A549 (cell line): ENCODE data around the gene TBCE. TPM values are rescaled to one million over a fixed set of nuclear protein-coding genes. Genes with fewer than 3 reads are reported as not detected.

Experiments
- ATAC-seq, 2 experiments: fragments of 200-7000 bp in 1 of 2; fragments of >200 bp in 1 of 2; cut with Nextera tagmentation in 1 of 2; cut with Tn5 transposase in 1 of 2; 3 replicates each; pipeline versions ENCODE4 v1.8.0 to v1.9.1; 2018 to 2020; ENCODE audit warnings: mild to moderate bottlenecking in 1 of 2, moderate library complexity in 1 of 2
- CTCF ChIA-PET: fragments of 300-600 bp; sonication (Branson Sonifier 250); formaldehyde crosslinking; extraction: SDS; loops from one replicate; lab custom pipeline; 2021; ENCODE audit warnings: antibody characterized with exemption, inconsistent platforms; lab: Yijun Ruan, JAX
- POLR2A ChIA-PET: fragments of 350-600 bp; formaldehyde crosslinking; extraction: SDS; loops from one replicate; lab custom pipeline; 2021; ENCODE audit warnings: antibody characterized with exemption, inconsistent platforms; lab: Yijun Ruan, JAX
- DNase-seq, 2 experiments: peaks; one replicate each; pipeline versions ENCODE4 v3.0.0 to v3.0.0-alpha.2; 2011 to 2016; ENCODE audit warnings: low read depth in 1 of 2, low spot score in 1 of 2
- FAIRE-seq: peaks from 2 replicates; lab custom pipeline; 2011; peaks lifted over from hg19 to GRCh38; lab: Jason Lieb, UNC
- H3K27ac ChIP-seq, 2 experiments: fragments of >200 bp; sonication (Bioruptor Twin); formaldehyde crosslinking; 3 replicates each; pipeline ENCODE4 v1.5.1; 2016 to 2017
- H3K4me1 ChIP-seq: fragments of >200 bp; sonication (Bioruptor Twin); formaldehyde crosslinking; 3 replicates; pipeline ENCODE4 v1.6.1; 2016
- H3K4me2 ChIP-seq: fragments of >200 bp; sonication (Bioruptor Twin); formaldehyde crosslinking; 3 replicates; pipeline ENCODE4 v1.6.1; 2016
- H3K4me3 ChIP-seq: fragments of >200 bp; sonication (Bioruptor Twin); formaldehyde crosslinking; 3 replicates; pipeline ENCODE4 v1.5.1; 2016
- H3K9me3 ChIP-seq: fragments of >200 bp; sonication (Bioruptor Twin); formaldehyde crosslinking; 3 replicates; pipeline ENCODE4 v1.6.1; 2016
- CHD4 ChIP-seq: fragments of 200-600 bp; sonication (generic); IDR thresholded peaks from 2 replicates; pipeline ENCODE4 v1.6.1; 2016; ENCODE audit warnings: antibody characterized with exemption, mild to moderate bottlenecking, borderline replicate concordance
- CTCF ChIP-seq: fragments of >200 bp; sonication (Bioruptor Twin); formaldehyde crosslinking; IDR thresholded peaks from 3 replicates; pipeline ENCODE4 v1.5.1; 2016
- EHMT2 ChIP-seq: fragments of 200-600 bp; sonication (generic); IDR thresholded peaks from 2 replicates; pipeline ENCODE4 v1.6.1; 2016; ENCODE audit warnings: antibody characterized with exemption, low read depth, mild to moderate bottlenecking, moderate library complexity
- FOXS1 ChIP-seq: fragments of 250-450 bp; sonication (Bioruptor Pico); IDR thresholded peaks from 2 replicates; pipeline ENCODE4 v1.5.0; 2020; ENCODE audit warnings: mild to moderate bottlenecking, moderate library complexity
- NFE2L2 ChIP-seq: fragments of 150-350 bp; conservative IDR thresholded peaks from 2 replicates; pipeline ENCODE4 v1.6.1; 2014; ENCODE audit warnings: low read length
- RCOR1 ChIP-seq: fragments of 150-350 bp; IDR thresholded peaks from 2 replicates; pipeline ENCODE4 v1.6.1; 2014; ENCODE audit warnings: antibody characterized with exemption, low read length, low read depth
- SMC3 ChIP-seq: fragments of >200 bp; sonication (Bioruptor Twin); formaldehyde crosslinking; IDR thresholded peaks from 3 replicates; pipeline ENCODE4 v1.6.1; 2018; ENCODE audit warnings: inconsistent platforms
- WGBS: methylation state at CpG from one replicate; pipeline ENCODE4 v1.1.6; 2017; ENCODE audit errors: missing lambda C conversion rate; 5-methylcytosine and 5-hydroxymethylcytosine counted together
- polyA plus RNA-seq, 4 experiments: library from polyadenylated mRNA; depleted of rRNA in 3 of 4; stranded (reverse); fragments of >200 nt; fragmentation: RNase III in 1 of 4; extraction: RNeasy Plus Mini Kit Qiagen cat#74134 plus additional on column Dnase treatment in 1 of 4; gene quantifications; 2 replicates in 3 of 4; 3 replicates in 1 of 4; pipeline ENCODE4 v1.2.3, GENCODE V29; 2011 to 2017
- small RNA-seq, 6 experiments: library from RNA; depleted of rRNA; stranded (forward); fragments of <200 nt; gene quantifications; one replicate each; pipeline ENCODE3, GENCODE V24; 2012

Gene TBCE
- polyA plus RNA-seq, 2 of the 4 experiments (the other 2 are of a cell fraction), result 45.1 to 65.2 TPM

GRCh38 chr1:235495551-235495950, 128.3 kb downstream of the TBCE start (continued):
- TF ChIP-seq CTCF, result no peak
- no peak for TF ChIP-seq FOXS1 (CRISPR knock-in tag)
- TF ChIP-seq EHMT2, result no peak

GRCh38 chr1:235500971-235501540, 133.8 kb downstream of the TBCE start:
- CTCF ChIA-PET, result no interaction called here

More at GRCh38 chr1:235500971-235501540, 133.8 kb downstream of the TBCE start:
- FAIRE-seq (no peak), ATAC-seq (no peak), DNase-seq (no peak)
- Histone ChIP-seq H3K4me1 (peaks cover 13% of the 10 kb centered on the region), H3K4me2 (no peak overlapping the region), H3K27ac (no peak overlapping the region), H3K9me3 (no peaks in the 10 kb centered on the region), H3K4me3 (no peak overlapping the region)
- POLR2A ChIA-PET, result no interaction called here
- 94% methylated on average over 5 of the region's 5 CpGs for WGBS
- TF ChIP-seq RCOR1, result no peak
- no peak for TF ChIP-seq SMC3
- TF ChIP-seq NFE2L2, result no peak
- no peak for TF ChIP-seq CHD4

Small RNAs within 50 kb of the gene (small RNA-seq; reads per million reads assigned to genes)
- gene AL391994.1 (0 to 0.16 (median 0) reads per million in 6 experiments), gene RPS21P1 (0 reads per million in 6 experiments)

Other genes starting within 250 kb of the TBCE start
- gene TOMM20, start 238.6 kb upstream of the TBCE start, polyA plus RNA-seq (2011; rRNA removed), result 118 and 122 TPM in 2 replicates
- 106 to 113 TPM (median 112 TPM) in 3 replicates for gene TOMM20, start 238.6 kb upstream of the TBCE start, polyA plus RNA-seq (2017; fragmentation: RNase III; extraction: RNeasy Plus Mini Kit Qiagen cat#74134 plus additional on column Dnase treatment)
- gene RBM34, start 206.2 kb upstream of the TBCE start, polyA plus RNA-seq (2011; rRNA removed), result 43.9 and 67.8 TPM in 2 replicates
- gene RBM34, start 206.2 kb upstream of the TBCE start, polyA plus RNA-seq (2017; fragmentation: RNase III; extraction: RNeasy Plus Mini Kit Qiagen cat#74134 plus additional on column Dnase treatment), result 81.8 to 89.9 TPM (median 86.5 TPM) in 3 replicates
- 14.9 and 16.0 TPM in 2 replicates for gene ARID4B, start 39.2 kb upstream of the TBCE start, polyA plus RNA-seq (2011; rRNA removed)
- gene ARID4B, start 39.2 kb upstream of the TBCE start, polyA plus RNA-seq (2017; fragmentation: RNase III; extraction: RNeasy Plus Mini Kit Qiagen cat#74134 plus additional on column Dnase treatment), result 13.2 to 14.9 TPM (median 13.7 TPM) in 3 replicates
- gene GGPS1, start 38.9 kb upstream of the TBCE start, polyA plus RNA-seq (2011; rRNA removed), result 57.7 and 58.5 TPM in 2 replicates
- 27.3 to 33.4 TPM (median 27.5 TPM) in 3 replicates for gene GGPS1, start 38.9 kb upstream of the TBCE start, polyA plus RNA-seq (2017; fragmentation: RNase III; extraction: RNeasy Plus Mini Kit Qiagen cat#74134 plus additional on column Dnase treatment)
- 31.1 and 39.6 TPM in 2 replicates for gene B3GALNT2, start 137.0 kb downstream of the TBCE start, polyA plus RNA-seq (2011; rRNA removed)
- gene B3GALNT2, start 137.0 kb downstream of the TBCE start, polyA plus RNA-seq (2017; fragmentation: RNase III; extraction: RNeasy Plus Mini Kit Qiagen cat#74134 plus additional on column Dnase treatment), result 17.3 to 17.8 TPM (median 17.7 TPM) in 3 replicates